ENCODE data around the gene CACNA1S.

CACNA1S gene

GRCh38 chr1:201009962-201010645 is 102.1 kb downstream of the CACNA1S start:
- no peak for DNase-seq

GRCh38 chr1:201008666-201009360 is 103.4 kb downstream of the CACNA1S start:
- no peak for DNase-seq

GRCh38 chr1:201007481-201007880 is 104.7 kb downstream of the CACNA1S start:
- DNase-seq: no peak

GRCh38 chr1:201006450-201006849 is 105.8 kb downstream of the CACNA1S start:
- DNase-seq: no peak

- no peak for DNase-seq
These were observed 107.5 kb downstream of the CACNA1S start for GRCh38 chr1:201004732-201005131.

GRCh38 chr1:201004154-201004553 is 108.1 kb downstream of the CACNA1S start:
- no peak for DNase-seq

- no peak for DNase-seq
These were observed 109.7 kb downstream of the CACNA1S start for GRCh38 chr1:201002510-201002909.

- DNase-seq: no peak
These were observed 110.3 kb downstream of the CACNA1S start for GRCh38 chr1:201001962-201002361.

- no peak for DNase-seq
These were observed 111.8 kb downstream of the CACNA1S start for GRCh38 chr1:201000391-201000790.

- DNase-seq: no peak
These were observed 112.6 kb downstream of the CACNA1S start for GRCh38 chr1:200999667-201000066.

GRCh38 chr1:200998323-200998722 is 113.9 kb downstream of the CACNA1S start:
- DNase-seq: no peak

GRCh38 chr1:200992382-200993048 is 119.7 kb downstream of the CACNA1S start:
- DNase-seq: no peak

- no peak for DNase-seq
These were observed 121.1 kb downstream of the CACNA1S start for GRCh38 chr1:200991097-200991614.

GRCh38 chr1:200990114-200990513 is 122.1 kb downstream of the CACNA1S start:
- no peak for DNase-seq

Measured in T-helper 2 cell (primary cell).